BLaER1 (cell line): ENCODE measurements around the gene GLYR1.

Experiments
- H3K27ac ChIP-seq: shearing (Covaris generic); formaldehyde crosslinking; 2 replicates; pipeline ENCODE4 v1.8.1; 2022
- H3K27me3 ChIP-seq: shearing (Covaris generic); formaldehyde crosslinking; 2 replicates; pipeline ENCODE4 v1.8.1; 2022
- H3K36me3 ChIP-seq: shearing (Covaris generic); formaldehyde crosslinking; 2 replicates; pipeline ENCODE4 v1.8.1; 2022
- H3K4me1 ChIP-seq: shearing (Covaris generic); formaldehyde crosslinking; 2 replicates; pipeline ENCODE4 v1.8.1; 2022
- H3K4me2 ChIP-seq: shearing (Covaris generic); formaldehyde crosslinking; 2 replicates; pipeline ENCODE4 v1.8.1; 2022
- H3K4me3 ChIP-seq: shearing (Covaris generic); formaldehyde crosslinking; 2 replicates; pipeline ENCODE4 v1.8.1; 2022
- H3K9ac ChIP-seq: shearing (Covaris generic); formaldehyde crosslinking; 2 replicates; pipeline ENCODE4 v1.8.1; 2022
- H3K9me3 ChIP-seq: shearing (Covaris generic); formaldehyde crosslinking; 2 replicates; pipeline ENCODE4 v1.8.1; 2022
- H4K20me1 ChIP-seq: shearing (Covaris generic); formaldehyde crosslinking; 2 replicates; pipeline ENCODE4 v1.8.1; 2022
- Cebpa-rat ChIP-seq: shearing (Covaris generic); IDR thresholded peaks from 2 replicates; pipeline ENCODE4 v1.8.1; 2022

The GLYR1 gene

GRCh38 chr16:4852221-4852872, 5.3 kb upstream of the GLYR1 start:
- no peak overlapping the region for H3K9ac ChIP-seq

GRCh38 chr16:4850211-4850610, 3.1 kb upstream of the GLYR1 start:
- H4K20me1 ChIP-seq = peaks cover 94% of the 10 kb centered on the region
- H3K27ac ChIP-seq = no peak overlapping the region
- H3K4me1 ChIP-seq = peaks cover 37% of the 10 kb centered on the region
- H3K4me2 ChIP-seq = peak overlapping the region; percentile 81
- TF ChIP-seq Cebpa-rat = no peak
- no peaks in the 10 kb centered on the region for H3K9me3 ChIP-seq
- no peaks in the 10 kb centered on the region for H3K27me3 ChIP-seq
- no peak overlapping the region for H3K4me3 ChIP-seq
- H3K36me3 ChIP-seq = peaks cover 27% of the 10 kb centered on the region
- peak overlapping the region; percentile 99; the same call in 1 of the 2 replicates for H3K9ac ChIP-seq

More at GRCh38 chr16:4852221-4852872, 5.3 kb upstream of the GLYR1 start:
- no peaks in the 10 kb centered on the region for H3K27me3 ChIP-seq
- H3K4me1 ChIP-seq = peaks cover 26% of the 10 kb centered on the region
- H3K27ac ChIP-seq = no peak overlapping the region
- no peaks in the 10 kb centered on the region for H3K9me3 ChIP-seq
- peaks cover 98% of the 10 kb centered on the region for H4K20me1 ChIP-seq
- no peak for TF ChIP-seq Cebpa-rat
- H3K36me3 ChIP-seq = peaks cover 48% of the 10 kb centered on the region
- H3K4me3 ChIP-seq = no peak overlapping the region
- H3K4me2 ChIP-seq = no peak overlapping the region

- Histone ChIP-seq H3K4me3 (peak overlapping the region; percentile 99), H3K9ac (peak overlapping the region; percentile 99), H3K27me3 (no peaks in the 10 kb centered on the region), H3K4me1 (peaks cover 44% of the 10 kb centered on the region), H3K27ac (peak overlapping the region; percentile 99), H3K36me3 (peaks cover 25% of the 10 kb centered on the region), H3K9me3 (no peaks in the 10 kb centered on the region), H4K20me1 (peaks cover 86% of the 10 kb centered on the region), H3K4me2 (peak overlapping the region; percentile 81)
- TF ChIP-seq Cebpa-rat = no peak
These were observed 893 bp upstream of the GLYR1 start for GRCh38 chr16:4847774-4848587.

- peak overlapping the region; percentile 99 for H3K9ac ChIP-seq
- peaks cover 79% of the 10 kb centered on the region for H4K20me1 ChIP-seq
- peak overlapping the region; percentile 84 for H3K4me2 ChIP-seq
- peak overlapping the region; percentile 99 for H3K4me3 ChIP-seq
- H3K9me3 ChIP-seq = no peaks in the 10 kb centered on the region
- peaks cover 44% of the 10 kb centered on the region for H3K4me1 ChIP-seq
- H3K27ac ChIP-seq = peak overlapping the region; percentile 99
- peaks cover 36% of the 10 kb centered on the region for H3K36me3 ChIP-seq
- H3K27me3 ChIP-seq = no peaks in the 10 kb centered on the region
- TF ChIP-seq Cebpa-rat = no peak
These were observed 586 bp downstream of the GLYR1 start for GRCh38 chr16:4846503-4846900.

- Histone ChIP-seq H3K27ac (no peak overlapping the region), H3K36me3 (peaks cover 91% of the 10 kb centered on the region), H3K9me3 (no peaks in the 10 kb centered on the region), H4K20me1 (peaks cover 72% of the 10 kb centered on the region), H3K4me2 (no peak overlapping the region), H3K27me3 (no peaks in the 10 kb centered on the region), H3K9ac (no peak overlapping the region), H3K4me3 (no peak overlapping the region), H3K4me1 (peaks cover 14% of the 10 kb centered on the region)
- TF ChIP-seq Cebpa-rat = no peak
These were observed 6.1 kb downstream of the GLYR1 start for GRCh38 chr16:4840984-4841383.

- Histone ChIP-seq H3K9me3 (no peaks in the 10 kb centered on the region), H3K4me3 (no peak overlapping the region), H4K20me1 (peaks cover 72% of the 10 kb centered on the region), H3K4me1 (peaks cover 5% of the 10 kb centered on the region; the same call in 1 of the 2 replicates), H3K36me3 (peaks cover 98% of the 10 kb centered on the region), H3K27ac (no peak overlapping the region), H3K4me2 (no peak overlapping the region), H3K9ac (no peak overlapping the region), H3K27me3 (no peaks in the 10 kb centered on the region)
- TF ChIP-seq Cebpa-rat = no peak
These were observed 7.1 kb downstream of the GLYR1 start for GRCh38 chr16:4839942-4840341.

- Histone ChIP-seq H3K9me3 (no peaks in the 10 kb centered on the region), H3K4me3 (no peak overlapping the region), H3K4me2 (no peak overlapping the region), H3K9ac (no peak overlapping the region), H3K27ac (no peak overlapping the region), H3K36me3 (peaks cover 100% of the 10 kb centered on the region), H4K20me1 (peaks cover 81% of the 10 kb centered on the region), H3K27me3 (no peaks in the 10 kb centered on the region), H3K4me1 (peaks cover 13% of the 10 kb centered on the region)
- no peak for TF ChIP-seq Cebpa-rat
These were observed 9.2 kb downstream of the GLYR1 start for GRCh38 chr16:4837733-4838501.

GRCh38 chr16:4836727-4837126, 10.4 kb downstream of the GLYR1 start:
- peaks cover 14% of the 10 kb centered on the region for H3K4me1 ChIP-seq
- no peaks in the 10 kb centered on the region for H3K9me3 ChIP-seq
- peaks cover 100% of the 10 kb centered on the region for H3K36me3 ChIP-seq
- no peak for TF ChIP-seq Cebpa-rat
- H4K20me1 ChIP-seq = peaks cover 84% of the 10 kb centered on the region
- no peak overlapping the region for H3K9ac ChIP-seq
- no peaks in the 10 kb centered on the region for H3K27me3 ChIP-seq
- H3K4me3 ChIP-seq = no peak overlapping the region
- H3K27ac ChIP-seq = no peak overlapping the region
- H3K4me2 ChIP-seq = no peak overlapping the region

- H3K27me3 ChIP-seq = no peaks in the 10 kb centered on the region
- peaks cover 100% of the 10 kb centered on the region for H3K36me3 ChIP-seq
- no peak overlapping the region for H3K4me3 ChIP-seq
- 0 out of 2 replicates have a peak overlapping the region, but pooled peaks have one; percentile 10 for H3K4me2 ChIP-seq
- H3K9me3 ChIP-seq = no peaks in the 10 kb centered on the region
- H4K20me1 ChIP-seq = peaks cover 71% of the 10 kb centered on the region
- peaks cover 14% of the 10 kb centered on the region for H3K4me1 ChIP-seq
- TF ChIP-seq Cebpa-rat = no peak
- H3K9ac ChIP-seq = no peak overlapping the region
- H3K27ac ChIP-seq = no peak overlapping the region
These were observed 13.5 kb downstream of the GLYR1 start for GRCh38 chr16:4833584-4833983.
